ENCODE measurements around the gene LMF2. TPM values are rescaled to one million over a fixed set of nuclear protein-coding genes. Genes with fewer than 3 reads are reported as not detected.

The LMF2 gene
- total RNA-seq, 1 experiment from 2014 or later = 37.3 TPM

GRCh38 chr22:50455201-50455600, 52.3 kb downstream of the LMF2 start:
- no TSS peak for BruUV-seq (replicated peaks)
- ChIA-PET POLR2A (ENCODE audit: unreplicated experiment) (no interaction called here), CTCF (interaction anchor here (0.6 kb wide), 1 partner anchor 45 kb away, joined by 6 read pairs; no protein-coding TSS in a partner anchor)
- Histone ChIP-seq H4K20me1 (ENCODE audit: insufficient read depth) (peaks cover 29% of the 10 kb centered on the region), H3K9me2 (ENCODE audit: insufficient read depth) (no peaks in the 10 kb centered on the region), H3K4me2 (no peak overlapping the region), H3K79me2 (ENCODE audit: low read depth) (no peaks in the 10 kb centered on the region), H2AFZ (no peak overlapping the region), H3F3A (ENCODE audit: insufficient read depth, low read depth) (peaks cover 39% of the 10 kb centered on the region), H3K9me3 (ENCODE audit: insufficient read depth, low read depth) (no peaks in the 10 kb centered on the region), H3K27me3 (ENCODE audit: insufficient read depth, low read depth) (no peaks in the 10 kb centered on the region), H3K36me3 (ENCODE audit: low read depth) (peaks cover 30% of the 10 kb centered on the region), H3K4me1 (replicated peaks; ENCODE audit: insufficient read depth) (no peaks in the 10 kb centered on the region), H3K4me3 (no peak overlapping the region), H3K27ac (no peak overlapping the region)
- TF ChIP-seq EZH2 (IDR thresholded peaks at IDR 0.05; ENCODE audit: low read depth) = no peak
- TF ChIP-seq CTCF (conservative IDR thresholded peaks at IDR 0.05) = no peak
- DNase-seq = no peak
- intact Hi-C loops (cut with micrococcal nuclease; ENCODE audit: unreplicated experiment) = no loop called here

GRCh38 chr22:50454556-50455075, 52.9 kb downstream of the LMF2 start:
- Histone ChIP-seq H3K4me1 (replicated peaks; ENCODE audit: insufficient read depth) (no peaks in the 10 kb centered on the region), H3K4me3 (no peak overlapping the region), H4K20me1 (ENCODE audit: insufficient read depth) (peaks cover 26% of the 10 kb centered on the region), H3F3A (ENCODE audit: insufficient read depth, low read depth) (peaks cover 40% of the 10 kb centered on the region), H3K9me2 (ENCODE audit: insufficient read depth) (no peaks in the 10 kb centered on the region), H2AFZ (no peak overlapping the region), H3K79me2 (ENCODE audit: low read depth) (no peaks in the 10 kb centered on the region), H3K9me3 (ENCODE audit: insufficient read depth, low read depth) (no peaks in the 10 kb centered on the region), H3K4me2 (no peak overlapping the region), H3K36me3 (ENCODE audit: low read depth) (peaks cover 24% of the 10 kb centered on the region), H3K27me3 (ENCODE audit: insufficient read depth, low read depth) (no peaks in the 10 kb centered on the region), H3K27ac (no peak overlapping the region)
- ChIA-PET CTCF (interaction anchor here (0.6 kb wide), 1 partner anchor 45 kb away, joined by 6 read pairs; no protein-coding TSS in a partner anchor), POLR2A (ENCODE audit: unreplicated experiment) (no interaction called here)
- no peak for TF ChIP-seq CTCF (conservative IDR thresholded peaks at IDR 0.05)
- TF ChIP-seq EZH2 (IDR thresholded peaks at IDR 0.05; ENCODE audit: low read depth) = no peak
- BruUV-seq (replicated peaks) = no TSS peak
- intact Hi-C loops (cut with micrococcal nuclease; ENCODE audit: unreplicated experiment) = no loop called here
- no peak for DNase-seq

Other genes starting within 250 kb of the LMF2 start
- gene MAPK12, start 246.0 kb downstream of the LMF2 start, total RNA-seq (2021) = 48.5 and 61.1 TPM in 2 replicates
- gene MAPK11, start 237.3 kb downstream of the LMF2 start, total RNA-seq (2021) = 5.5 and 10.0 TPM in 2 replicates
- 250 and 260 TPM in 2 replicates for gene PLXNB2, start 200.1 kb downstream of the LMF2 start, total RNA-seq (2021)
- 12.1 and 14.3 TPM in 2 replicates for gene DENND6B, start 180.7 kb downstream of the LMF2 start, total RNA-seq (2021)
- 49.2 and 51.2 TPM in 2 replicates for gene PPP6R2, start 164.4 kb downstream of the LMF2 start, total RNA-seq (2021)
- 85.2 and 104 TPM in 2 replicates for gene SBF1, start 32.7 kb downstream of the LMF2 start, total RNA-seq (2021)
- gene ADM2, start 26.2 kb downstream of the LMF2 start, total RNA-seq (2021) = 7.2 and 10.5 TPM in 2 replicates
- 1.4 and 1.5 TPM in 2 replicates for gene MIOX, start 20.8 kb downstream of the LMF2 start, total RNA-seq (2021)
- 58.8 and 62.9 TPM in 2 replicates for gene NCAPH2, start 522 bp upstream of the LMF2 start, total RNA-seq (2021)
- 3.0 and 6.1 TPM in 2 replicates for gene SCO2, start 17.9 kb upstream of the LMF2 start, total RNA-seq (2021)
- 5.9 and 16.5 TPM in 2 replicates for gene TYMP, start 22.3 kb upstream of the LMF2 start, total RNA-seq (2021)
- gene KLHDC7B, start 38.2 kb upstream of the LMF2 start, total RNA-seq (2021) = 0.72 and 4.7 TPM in 2 replicates
- gene SYCE3, start 55.2 kb upstream of the LMF2 start, total RNA-seq (2021) = not detected in 2 replicates
- 66.2 and 72.2 TPM in 2 replicates for gene CPT1B, start 70.7 kb upstream of the LMF2 start, total RNA-seq (2021)
- 60.0 and 70.4 TPM in 2 replicates for gene CHKB, start 75.1 kb upstream of the LMF2 start, total RNA-seq (2021)
- 0.79 and 0.88 TPM in 2 replicates for gene MAPK8IP2, start 93.1 kb upstream of the LMF2 start, total RNA-seq (2021)
- gene ARSA, start 120.5 kb upstream of the LMF2 start, total RNA-seq (2021) = 16.6 and 23.7 TPM in 2 replicates
- 5.8 and 7.6 TPM in 2 replicates for gene SHANK3, start 165.1 kb upstream of the LMF2 start, total RNA-seq (2021)
- 0.28 TPM in 1 of 2 replicates, not detected in the other for gene ACR, start 230.5 kb upstream of the LMF2 start, total RNA-seq (2021)